ENCODE results near the gene MYCN. TPM values are rescaled to one million over a fixed set of nuclear protein-coding genes. Genes with fewer than 3 reads are reported as not detected.
A peak's percentile ranks its signal among the peaks of the same experiment; 100 is the strongest.

MYCN gene
- total RNA-seq, 1 donor from 2014 or later = 1.4 TPM

- DNase-seq (ENCODE audit: low spot score) = no peak
These were observed 35.3 kb downstream of the MYCN start for GRCh38 chr2:15975676-15976075.

GRCh38 chr2:15976354-15976753, 36.0 kb downstream of the MYCN start:
- DNase-seq (ENCODE audit: low spot score) = no peak

- no peak for DNase-seq (ENCODE audit: low spot score)
These were observed 38.9 kb downstream of the MYCN start for GRCh38 chr2:15979051-15979758.

GRCh38 chr2:15979759-15980604, 39.6 kb downstream of the MYCN start:
- no peak for DNase-seq (ENCODE audit: low spot score)

- DNase-seq (ENCODE audit: low spot score) = no peak
These were observed 40.3 kb downstream of the MYCN start for GRCh38 chr2:15980605-15981098.

- DNase-seq (ENCODE audit: low spot score) = no peak
These were observed 41.3 kb downstream of the MYCN start for GRCh38 chr2:15981646-15982045.

- no peak for DNase-seq (ENCODE audit: low spot score)
These were observed 42.1 kb downstream of the MYCN start for GRCh38 chr2:15982285-15983044.

- DNase-seq (ENCODE audit: low spot score) = no peak
These were observed 43.1 kb downstream of the MYCN start for GRCh38 chr2:15983496-15983895.

- peak; percentile 25 for DNase-seq (ENCODE audit: low spot score)
These were observed 44.3 kb downstream of the MYCN start for GRCh38 chr2:15984368-15985255.

- no peak for DNase-seq (ENCODE audit: low spot score)
These were observed 45.2 kb downstream of the MYCN start for GRCh38 chr2:15985531-15985930.

- DNase-seq (ENCODE audit: low spot score) = no peak
These were observed 45.8 kb downstream of the MYCN start for GRCh38 chr2:15986068-15986560.

- DNase-seq (ENCODE audit: low spot score) = no peak
These were observed 46.3 kb downstream of the MYCN start for GRCh38 chr2:15986644-15987043.

- no peak for DNase-seq (ENCODE audit: low spot score)
These were observed 48.4 kb downstream of the MYCN start for GRCh38 chr2:15988733-15989132.

- DNase-seq (ENCODE audit: low spot score) = no peak
These were observed 49.2 kb downstream of the MYCN start for GRCh38 chr2:15989559-15989958.

- no peak for DNase-seq (ENCODE audit: low spot score)
These were observed 50.1 kb downstream of the MYCN start for GRCh38 chr2:15990151-15991101.

- DNase-seq (ENCODE audit: low spot score) = no peak
These were observed 50.9 kb downstream of the MYCN start for GRCh38 chr2:15991231-15991630.

- no peak for DNase-seq (ENCODE audit: low spot score)
These were observed 52.3 kb downstream of the MYCN start for GRCh38 chr2:15992457-15993231.

- no peak for DNase-seq (ENCODE audit: low spot score)
These were observed 52.9 kb downstream of the MYCN start for GRCh38 chr2:15993232-15993610.

- DNase-seq (ENCODE audit: low spot score) = no peak
These were observed 53.3 kb downstream of the MYCN start for GRCh38 chr2:15993666-15994065.

Data from mucosa of gallbladder (tissue), 1 donor.